ENCODE measurements around the gene CLRN2.
"Not testable (repeated sequence)": the region's sequence is repeated elsewhere in the genome, so short reads cannot be mapped to it uniquely, and the experiment has no call there.

Gene CLRN2

GRCh38 chr4:17504081-17504480 is 10.9 kb upstream of the CLRN2 start:
- no peak for DNase-seq (ENCODE audit: low spot score)

- no peak for DNase-seq (ENCODE audit: low spot score)
These were observed 4.4 kb upstream of the CLRN2 start for GRCh38 chr4:17510582-17510981.

- peak; percentile 27 for DNase-seq (ENCODE audit: low spot score)
These were observed 3.9 kb upstream of the CLRN2 start for GRCh38 chr4:17511051-17511450.

GRCh38 chr4:17511509-17511949 is 3.4 kb upstream of the CLRN2 start:
- DNase-seq (ENCODE audit: low spot score) = peak; percentile 76

GRCh38 chr4:17511950-17512795 is 2.8 kb upstream of the CLRN2 start, which contains the start of gene QDPR:
Gene QDPR (minus strand): TSS chr4:17512090. CDS start chr4:17512054, 36 bp downstream.
- DNase-seq (ENCODE audit: low spot score) = peak; percentile 95

- no peak for DNase-seq (ENCODE audit: low spot score)
These were observed 1.8 kb upstream of the CLRN2 start for GRCh38 chr4:17512973-17513665.

GRCh38 chr4:17515445-17516407 is 761 bp downstream of the CLRN2 start:
- no peak for DNase-seq (ENCODE audit: low spot score)

DNA sequence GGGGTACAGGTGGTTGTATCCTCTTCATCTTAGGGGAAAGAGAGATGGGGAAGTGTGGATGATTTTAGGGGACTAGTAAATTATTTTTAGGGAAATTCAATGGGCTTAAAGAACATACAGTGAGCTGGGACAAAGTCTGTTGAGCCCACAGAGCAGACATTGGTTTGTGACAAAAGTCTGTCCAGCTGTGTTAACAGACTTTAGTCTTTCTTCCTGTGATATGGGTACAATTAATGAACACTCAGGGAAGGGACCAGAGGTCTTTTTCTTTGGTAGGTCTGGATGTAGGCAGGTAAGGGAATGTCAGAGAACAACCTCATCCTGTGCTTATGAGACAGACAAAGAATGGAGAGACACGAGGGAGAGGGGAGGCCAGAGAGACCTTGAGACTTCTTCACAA is 2.0 kb downstream of the CLRN2 start:
- no peak for DNase-seq (ENCODE audit: low spot score)

DNA sequence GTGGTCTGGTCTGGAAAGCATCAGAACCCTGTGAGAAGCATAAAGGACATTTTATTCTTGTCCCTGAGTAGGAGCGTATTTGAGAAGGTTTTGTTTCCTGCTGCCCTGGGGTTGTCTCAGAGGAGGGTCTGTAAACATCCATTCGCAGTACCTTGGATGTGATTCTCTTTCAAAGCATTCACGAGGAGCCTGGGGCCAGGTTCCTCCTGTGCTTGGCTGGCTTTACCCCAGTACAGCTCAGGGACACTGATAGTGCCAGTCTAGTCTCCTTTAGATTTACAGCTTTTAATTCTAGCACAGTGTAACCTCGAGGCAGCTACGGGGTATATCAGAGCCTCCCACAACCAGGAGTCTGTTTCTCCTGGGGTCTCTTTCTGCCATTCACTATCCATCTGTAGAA is 2.7 kb downstream of the CLRN2 start:
- DNase-seq (ENCODE audit: low spot score) = no peak

DNA sequence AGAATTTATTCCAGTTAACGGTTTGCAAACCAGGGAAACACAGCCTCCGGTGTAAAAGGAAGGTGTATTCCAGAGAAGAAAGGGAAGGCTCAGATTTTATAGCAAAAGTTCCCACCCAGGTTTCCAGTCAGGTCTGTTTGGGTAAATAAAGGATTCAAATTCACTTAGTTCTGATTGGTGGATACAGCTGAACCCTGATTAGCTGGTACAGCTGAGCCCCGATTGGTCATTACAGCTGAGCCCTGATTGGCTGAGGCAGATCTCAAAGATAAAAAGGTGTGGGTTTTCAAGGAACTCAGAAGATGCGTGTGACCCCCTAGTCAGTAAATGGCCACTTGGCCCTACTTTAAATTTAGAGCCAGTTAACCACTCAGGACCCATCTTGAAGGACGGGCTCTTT is 6.6 kb downstream of the CLRN2 start:
- no peak for DNase-seq (ENCODE audit: low spot score)

DNA sequence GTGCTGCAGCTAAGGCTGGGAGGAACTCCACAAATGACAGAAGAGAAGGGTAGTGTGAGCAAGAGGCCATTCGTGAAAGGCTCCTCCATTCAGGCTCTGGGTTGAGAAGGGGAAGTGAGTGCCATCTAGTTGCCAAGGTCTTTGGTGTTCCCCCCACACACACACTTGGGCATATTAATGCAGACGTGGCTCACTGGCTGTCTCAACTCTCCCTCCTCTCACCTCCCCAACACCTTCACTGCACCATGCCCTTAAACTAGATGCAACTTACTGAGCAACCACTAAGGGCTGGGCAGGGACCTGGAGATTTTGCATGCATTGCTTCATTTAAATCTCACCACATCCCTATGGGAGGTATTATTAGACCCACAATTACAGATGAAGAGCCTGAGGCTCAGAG is 8.7 kb downstream of the CLRN2 start:
- no peak for DNase-seq (ENCODE audit: low spot score)

DNA sequence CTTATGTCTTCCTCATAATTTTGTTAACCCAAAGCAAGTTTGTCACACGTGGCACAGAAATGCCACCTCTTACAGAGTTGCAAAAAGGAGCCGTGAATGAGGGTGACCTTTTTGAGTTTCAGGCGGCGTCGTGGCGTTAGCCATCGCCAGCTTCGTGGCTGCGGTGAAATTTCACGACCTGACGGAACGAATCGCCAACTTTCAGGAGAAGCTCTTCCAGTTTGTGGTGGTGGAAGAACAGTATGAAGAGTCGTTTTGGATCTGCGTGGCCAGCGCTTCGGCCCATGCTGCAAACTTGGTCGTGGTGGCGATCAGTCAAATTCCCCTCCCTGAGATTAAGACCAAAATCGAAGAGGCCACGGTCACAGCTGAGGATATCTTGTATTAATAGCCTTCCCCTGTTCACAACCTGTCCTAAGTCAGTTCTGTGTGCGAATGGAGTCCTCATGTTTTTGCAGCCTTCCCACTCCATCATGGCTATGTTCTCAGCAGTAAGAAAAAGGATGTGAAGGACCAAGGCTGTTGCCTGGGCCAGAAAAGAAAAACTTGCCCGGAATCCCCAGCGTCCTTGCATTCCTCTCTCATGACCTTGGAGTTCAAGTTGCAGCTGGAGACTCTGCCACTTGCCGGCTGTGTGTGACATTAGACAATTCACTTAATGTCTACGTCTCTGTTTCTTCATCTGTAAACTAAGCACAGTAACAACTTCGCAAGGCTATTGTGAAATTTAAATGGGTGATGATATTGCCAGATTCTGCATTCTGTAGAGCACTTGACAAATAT is 11.9 kb downstream of the CLRN2 start:
- DNase-seq (ENCODE audit: low spot score) = no peak

- no peak for DNase-seq (ENCODE audit: low spot score)
These were observed 13.7 kb downstream of the CLRN2 start for GRCh38 chr4:17528551-17529165.

GRCh38 chr4:17531538-17532285 is 16.7 kb downstream of the CLRN2 start:
- DNase-seq (ENCODE audit: low spot score) = no peak

- no peak for DNase-seq (ENCODE audit: low spot score)
These were observed 19.7 kb downstream of the CLRN2 start for GRCh38 chr4:17534705-17535104.

DNA sequence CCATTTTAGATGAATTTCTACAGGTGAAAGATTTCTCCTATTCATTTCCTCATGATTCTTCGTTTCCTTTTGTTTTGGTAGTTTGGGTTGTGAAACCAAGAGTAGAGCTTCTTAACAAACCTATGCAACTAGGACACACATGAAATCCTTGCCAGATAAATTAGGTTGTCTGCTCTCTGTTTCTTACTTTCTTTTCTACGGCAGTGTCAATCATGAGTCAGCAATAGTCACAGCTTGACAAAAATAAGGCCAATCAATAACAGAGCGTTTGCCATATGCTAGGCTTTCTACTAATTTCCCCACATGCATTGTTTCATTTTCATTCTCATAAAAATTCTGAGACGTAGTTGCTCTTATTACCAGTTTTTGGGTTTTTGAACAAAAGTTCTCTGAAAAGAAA is 20.3 kb downstream of the CLRN2 start:
- DNase-seq (ENCODE audit: low spot score) = no peak

GRCh38 chr4:17535906-17536305 is 20.9 kb downstream of the CLRN2 start:
- no peak for DNase-seq (ENCODE audit: low spot score)

- not testable (repeated sequence) for DNase-seq (ENCODE audit: low spot score)
These were observed 22.1 kb downstream of the CLRN2 start for GRCh38 chr4:17537060-17537459.

DNA sequence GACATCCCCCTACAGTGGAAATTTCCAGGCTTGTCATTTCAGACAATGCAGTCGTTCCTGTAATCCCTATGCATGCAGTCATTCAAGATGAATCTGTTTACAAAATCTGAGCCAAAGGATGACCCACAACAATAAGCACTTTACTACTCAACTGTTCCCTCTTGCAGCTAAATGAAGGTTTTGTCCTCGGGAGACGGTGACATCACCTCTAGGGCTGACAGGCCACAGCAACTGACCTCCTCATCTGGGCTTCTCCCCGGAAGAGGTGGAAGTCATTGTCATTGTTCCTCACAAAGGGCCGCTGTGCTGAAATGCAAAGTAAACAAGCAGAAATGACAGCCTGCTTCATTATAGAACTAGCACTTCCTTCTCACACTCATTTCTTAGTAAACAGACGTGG is 29.2 kb downstream of the CLRN2 start:
- no peak for DNase-seq (ENCODE audit: low spot score)

GRCh38 chr4:17544831-17545234 is 29.9 kb downstream of the CLRN2 start:
- no peak for DNase-seq (ENCODE audit: low spot score)
